Muscle of back (tissue), 13 donors: Measurements from ENCODE around the gene TECRL. TPM values are rescaled to one million over a fixed set of nuclear protein-coding genes. Genes with fewer than 3 reads are reported as not detected.

ENCODE experiments used
- DNase-seq, 3 donors: peaks; one replicate each; pipeline versions ENCODE4 v3.0.0 to v3.0.0-alpha.2; 2013
- long read RNA-seq, 9 donors: transcript quantifications; one replicate each; lab custom pipeline, GENCODE V29; 2026
- polyA plus RNA-seq, 10 donors: library from polyadenylated mRNA; unstranded; fragments of 120-200 nt; gene quantifications; one replicate each; pipeline ENCODE4 v1.2.1, GENCODE V29; 2013; ENCODE audit not compliant: insufficient read length in 10 of 10

Gene TECRL
- 10 to 100 TPM; 19.4 to 57.7 (median 34.0) TPM for polyA plus RNA-seq
- long read RNA-seq, donor 1, transcript TECRL-201 (12 exons, 3,573 nt): minor isoform, 6 of 18 reads
- long read RNA-seq, donor 1, transcript TECRL-202 (12 exons, 2,876 nt): major isoform, 7 of 18 reads
- long read RNA-seq, donor 1, partial matches to known transcripts: 5 of 18 reads
- long read RNA-seq, donor 1, other reads (novel, unspliced or antisense): 0 of 18 reads
- long read RNA-seq, donor 2, partial matches to known transcripts: 0 of 6 reads
- long read RNA-seq, donor 2, other reads (novel, unspliced or antisense): 0 of 6 reads
- long read RNA-seq, donor 3: 0 reads
- long read RNA-seq, donor 4, transcript TECRL-201 (12 exons, 3,573 nt): major isoform, 5 of 37 reads
- long read RNA-seq, donor 4, partial matches to known transcripts: 29 of 37 reads
- long read RNA-seq, donor 4, other reads (novel, unspliced or antisense): 0 of 37 reads
- long read RNA-seq, donor 5, partial matches to known transcripts: 16 of 21 reads
- long read RNA-seq, donor 5, other reads (novel, unspliced or antisense): 0 of 21 reads
- long read RNA-seq, donor 6, partial matches to known transcripts: 23 of 28 reads
- long read RNA-seq, donor 6, other reads (novel, unspliced or antisense): 0 of 28 reads
- long read RNA-seq, donor 7, partial matches to known transcripts: 0 of 1 reads
- long read RNA-seq, donor 7, other reads (novel, unspliced or antisense): 0 of 1 reads
- long read RNA-seq, donor 8, partial matches to known transcripts: 12 of 15 reads
- long read RNA-seq, donor 8, other reads (novel, unspliced or antisense): 0 of 15 reads
- long read RNA-seq, donor 9, partial matches to known transcripts: 0 of 1 reads
- long read RNA-seq, donor 9, other reads (novel, unspliced or antisense): 0 of 1 reads

GRCh38 chr4:64409300-64409699 lies at the start of gene TECRL:
TECRL (minus strand) TSS chr4:64409450; CDS start chr4:64409351, 99 bp downstream.
- no peak for DNase-seq

GRCh38 chr4:64432674-64433073 lies 23.4 kb upstream of the TECRL start:
- DNase-seq: no peak

GRCh38 chr4:64430933-64431332 lies 21.7 kb upstream of the TECRL start:
- DNase-seq: no peak

- peak; percentile 38 to 65 (median 48) for DNase-seq
Observed at GRCh38 chr4:64417974-64418373, 8.7 kb upstream of the TECRL start.

- DNase-seq: no peak
Observed at GRCh38 chr4:64407000-64407399, 2.2 kb downstream of the TECRL start.

- no peak for DNase-seq
Observed at GRCh38 chr4:64405761-64406160, 3.5 kb downstream of the TECRL start.

GRCh38 chr4:64402684-64403083 lies 6.6 kb downstream of the TECRL start:
- no peak for DNase-seq

- no peak for DNase-seq
Observed at GRCh38 chr4:64399313-64400109, 9.7 kb downstream of the TECRL start.

- no peak for DNase-seq
Observed at GRCh38 chr4:64394469-64394868, 14.8 kb downstream of the TECRL start.

- no peak for DNase-seq
Observed at GRCh38 chr4:64388252-64388651, 21.0 kb downstream of the TECRL start.

- DNase-seq: no peak
Observed at GRCh38 chr4:64385220-64385619, 24.0 kb downstream of the TECRL start.

GRCh38 chr4:64384237-64385203 lies 24.7 kb downstream of the TECRL start:
- DNase-seq: no peak

- DNase-seq: no peak
Observed at GRCh38 chr4:64368741-64369140, 40.5 kb downstream of the TECRL start.

- no peak for DNase-seq
Observed at GRCh38 chr4:64361399-64361740, 47.9 kb downstream of the TECRL start.

- no peak for DNase-seq
Observed at GRCh38 chr4:64360664-64361398, 48.4 kb downstream of the TECRL start.

GRCh38 chr4:64359489-64359888 lies 49.8 kb downstream of the TECRL start:
- DNase-seq: no peak

GRCh38 chr4:64353904-64354303 lies 55.3 kb downstream of the TECRL start:
- DNase-seq: no peak

GRCh38 chr4:64341711-64342110 lies 67.5 kb downstream of the TECRL start:
- peak in 1 of 3 donors; percentile 13 for DNase-seq

- peak; percentile 36 to 56 (median 43) for DNase-seq
Observed at GRCh38 chr4:64340218-64341110, 68.8 kb downstream of the TECRL start.
